Osteoblast (primary cell): Measurements from ENCODE around the gene SPATA3. TPM values are rescaled to one million over a fixed set of nuclear protein-coding genes. Genes with fewer than 3 reads are reported as not detected.

Experiments
- DNase-seq: peaks from one replicate; pipeline ENCODE4 v3.0.0; 2011; ENCODE audit warnings: low spot score, mixed read lengths; ENCODE audit not compliant: insufficient read length; ENCODE audit errors: missing footprints
- H2AFZ ChIP-seq: 2 replicates; pipeline ENCODE4 v1.6.0; 2011; ENCODE audit warnings: mild to moderate bottlenecking, low read length
- H3K27ac ChIP-seq: 2 replicates; pipeline ENCODE4 v1.5.1; 2011; ENCODE audit warnings: mild to moderate bottlenecking, low read depth, low read length, moderate library complexity
- H3K27me3 ChIP-seq: 2 replicates; pipeline ENCODE4 v1.6.0; 2012; ENCODE audit warnings: mild to moderate bottlenecking, control low read depth, inconsistent platforms, low read length, moderate library complexity; ENCODE audit not compliant: insufficient read depth
- H3K36me3 ChIP-seq: 2 replicates; pipeline ENCODE4 v1.5.1; 2011; ENCODE audit warnings: mild to moderate bottlenecking, low read length, control low read depth, moderate library complexity; ENCODE audit not compliant: insufficient read depth
- H3K4me1 ChIP-seq: 2 replicates; pipeline ENCODE4 v1.5.1; 2011; ENCODE audit warnings: mild to moderate bottlenecking, low read length, control low read depth, moderate library complexity; ENCODE audit not compliant: insufficient read depth
- H3K4me2 ChIP-seq: 2 replicates; pipeline ENCODE4 v1.6.0; 2011; ENCODE audit warnings: mild to moderate bottlenecking, low read length; ENCODE audit not compliant: insufficient read depth
- H3K4me3 ChIP-seq: fragments of 200-600 bp; sonication (generic); 3 replicates; pipeline ENCODE4 v1.5.1; 2012; ENCODE audit warnings: mild to moderate bottlenecking, low read length, inconsistent platforms; ENCODE audit not compliant: insufficient read depth
- H3K79me2 ChIP-seq: 2 replicates; pipeline ENCODE4 v1.6.0; 2012; ENCODE audit warnings: mild to moderate bottlenecking, low read length, control low read depth, inconsistent platforms; ENCODE audit not compliant: insufficient read depth
- H3K9me3 ChIP-seq: 2 replicates; pipeline ENCODE4 v1.5.1; 2011; ENCODE audit warnings: low read depth, low read length, control low read depth
- H4K20me1 ChIP-seq: 2 replicates; pipeline ENCODE4 v1.6.0; 2012; ENCODE audit warnings: mild to moderate bottlenecking, low read length, control low read depth; ENCODE audit not compliant: insufficient read depth
- CTCF ChIP-seq: IDR thresholded peaks from 2 replicates; pipeline ENCODE4 v1.5.1; 2011; ENCODE audit warnings: mild to moderate bottlenecking, low read depth, low read length, moderate library complexity; ENCODE audit errors: extremely low read depth
- total RNA-seq: library from RNA; depleted of rRNA; stranded (reverse); fragments of >200 nt; gene quantifications from 2 replicates; pipeline ENCODE4 v1.2.3, GENCODE V29; 2012

Gene SPATA3
- total RNA-seq, 1 donor: not detected

DNA sequence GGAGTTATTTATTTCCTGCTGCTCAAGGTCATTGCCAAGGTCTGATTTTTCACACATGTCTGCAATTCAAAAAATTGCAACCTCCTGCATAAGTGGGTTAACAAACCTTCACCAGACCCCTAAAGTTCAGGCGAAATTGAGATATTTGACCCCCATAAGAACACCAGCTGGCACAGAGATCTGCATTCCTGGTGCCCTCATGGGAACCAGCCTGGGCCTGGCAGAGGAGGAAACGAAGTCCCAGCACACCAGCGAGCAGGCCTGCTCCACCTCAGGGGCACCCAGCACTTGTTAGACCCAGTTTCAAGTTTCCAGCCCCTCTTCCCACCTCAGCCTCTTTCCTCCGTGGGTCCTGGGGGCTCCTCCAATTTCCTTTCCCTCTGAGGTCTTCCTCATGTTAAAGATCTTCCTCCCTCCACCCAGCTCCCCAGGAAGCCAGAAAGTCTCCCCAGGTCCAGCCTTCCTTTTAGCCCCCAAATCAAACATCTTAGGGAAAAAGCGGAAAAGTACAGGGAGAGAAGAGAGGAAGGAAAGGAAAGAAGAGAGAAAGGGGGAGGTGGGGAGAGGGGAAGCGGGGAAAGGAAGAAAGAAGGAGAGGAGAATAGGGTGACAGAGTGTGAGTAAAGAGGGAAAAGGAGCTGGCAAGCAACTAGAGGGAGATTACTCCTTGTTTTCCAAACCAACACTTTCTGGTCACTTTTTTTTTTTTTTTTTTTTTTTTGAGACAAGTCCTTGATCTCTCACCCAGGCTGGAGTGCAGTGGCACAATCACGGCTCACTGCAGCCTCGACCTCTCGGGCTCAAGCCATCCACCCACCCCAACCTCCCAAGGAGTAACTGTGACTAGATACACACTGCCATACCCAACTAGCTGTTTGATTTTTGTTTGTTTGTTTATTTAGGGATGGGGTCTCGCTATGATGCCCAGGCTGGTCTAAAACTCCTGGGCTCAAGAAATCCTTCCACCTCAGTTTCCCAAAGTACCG is 37.5 kb downstream of the SPATA3 start:
- H3K4me2 ChIP-seq: no peak overlapping the region
- H3K4me1 ChIP-seq: no peaks in the 10 kb centered on the region
- no peak overlapping the region for H3K27ac ChIP-seq
- H2AFZ ChIP-seq: no peak overlapping the region
- H3K9me3 ChIP-seq: no peaks in the 10 kb centered on the region
- H4K20me1 ChIP-seq: no peaks in the 10 kb centered on the region
- peaks cover 39% of the 10 kb centered on the region for H3K27me3 ChIP-seq
- DNase-seq: no peak
- H3K4me3 ChIP-seq: no peak overlapping the region
- TF ChIP-seq CTCF: no peak
- H3K79me2 ChIP-seq: no peaks in the 10 kb centered on the region
- H3K36me3 ChIP-seq: no peaks in the 10 kb centered on the region

GRCh38 chr2:231034291-231034882 is 38.5 kb downstream of the SPATA3 start:
- no peak overlapping the region for H3K4me2 ChIP-seq
- H3K4me3 ChIP-seq: no peak overlapping the region
- no peak overlapping the region for H3K27ac ChIP-seq
- peaks cover 48% of the 10 kb centered on the region for H3K27me3 ChIP-seq
- H3K36me3 ChIP-seq: no peaks in the 10 kb centered on the region
- no peaks in the 10 kb centered on the region for H3K4me1 ChIP-seq
- DNase-seq: no peak
- no peak for TF ChIP-seq CTCF
- H2AFZ ChIP-seq: no peak overlapping the region
- H3K9me3 ChIP-seq: no peaks in the 10 kb centered on the region
- H4K20me1 ChIP-seq: no peaks in the 10 kb centered on the region
- H3K79me2 ChIP-seq: no peaks in the 10 kb centered on the region

GRCh38 chr2:231036131-231036530 is 40.2 kb downstream of the SPATA3 start:
- no peak for TF ChIP-seq CTCF
- Histone ChIP-seq H3K9me3 (no peaks in the 10 kb centered on the region), H2AFZ (no peak overlapping the region), H3K27ac (no peak overlapping the region), H3K79me2 (no peaks in the 10 kb centered on the region), H3K27me3 (peaks cover 61% of the 10 kb centered on the region), H4K20me1 (no peaks in the 10 kb centered on the region), H3K4me1 (no peaks in the 10 kb centered on the region), H3K4me3 (no peak overlapping the region), H3K36me3 (no peaks in the 10 kb centered on the region), H3K4me2 (no peak overlapping the region)
- DNase-seq: no peak

DNA sequence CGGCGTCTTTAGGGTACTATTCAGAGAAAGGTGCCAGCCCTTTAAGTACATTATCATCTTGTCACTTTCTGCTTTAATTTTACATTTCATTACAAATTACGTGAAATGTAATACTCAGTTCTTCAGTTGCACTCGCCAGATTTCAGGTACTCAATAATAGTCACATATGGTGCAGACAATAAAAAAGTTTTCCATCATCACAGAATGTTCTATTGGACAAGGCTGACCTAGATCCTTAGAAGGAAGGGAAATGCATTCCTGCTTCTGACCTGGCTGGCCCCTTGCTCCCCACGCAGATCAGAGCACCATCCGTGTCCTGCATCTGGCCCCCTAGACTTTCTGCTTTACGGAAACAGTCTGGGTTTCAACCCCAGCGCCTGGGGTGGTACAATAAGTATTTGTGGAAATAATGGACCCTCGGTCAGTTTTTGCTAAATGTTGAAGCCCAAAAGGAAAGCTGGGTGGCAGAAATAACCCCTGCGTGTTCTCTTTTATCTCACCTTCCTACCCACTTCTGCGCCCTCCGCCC is 40.7 kb downstream of the SPATA3 start:
- Histone ChIP-seq H3K27ac (no peak overlapping the region), H3K4me2 (no peak overlapping the region), H3K27me3 (peaks cover 66% of the 10 kb centered on the region)

More for the DNA sequence above, 40.7 kb downstream of the SPATA3 start:
- H3K9me3 ChIP-seq: no peaks in the 10 kb centered on the region
- TF ChIP-seq CTCF: no peak
- DNase-seq: no peak
- no peaks in the 10 kb centered on the region for H3K79me2 ChIP-seq
- no peak overlapping the region for H2AFZ ChIP-seq
- H3K36me3 ChIP-seq: no peaks in the 10 kb centered on the region
- H3K4me3 ChIP-seq: no peak overlapping the region
- no peaks in the 10 kb centered on the region for H3K4me1 ChIP-seq
- H4K20me1 ChIP-seq: no peaks in the 10 kb centered on the region
